HepG2 (cell line): ENCODE results near the gene HSPA14.

Experiments
- ARNT ChIP-seq: fragments of 450-650 bp; IDR thresholded peaks from 2 replicates; pipeline ENCODE4 v1.6.1; 2017
- ATF2 ChIP-seq: sonication (generic); formaldehyde crosslinking; IDR thresholded peaks from 2 replicates; pipeline ENCODE4 v1.4.0; 2020; ENCODE audit warnings: missing genetic modification reagents
- CTCF ChIP-seq: sonication (generic); formaldehyde crosslinking; IDR thresholded peaks from 2 replicates; pipeline ENCODE4 v1.5.0; 2020; ENCODE audit warnings: mild to moderate bottlenecking, missing genetic modification reagents, moderate library complexity
- HHEX ChIP-seq: IDR thresholded peaks from 2 replicates; pipeline ENCODE4 v1.6.1; 2016; ENCODE audit warnings: control low read depth
- HINFP ChIP-seq: sonication (generic); formaldehyde crosslinking; IDR thresholded peaks from 2 replicates; pipeline ENCODE4 v1.4.0; 2020; ENCODE audit warnings: low read depth, mild to moderate bottlenecking, missing genetic modification reagents
- JUND ChIP-seq: sonication (generic); formaldehyde crosslinking; IDR thresholded peaks from 2 replicates; pipeline ENCODE4 v1.8.0; 2022; ENCODE audit warnings: mild to moderate bottlenecking, missing genetic modification reagents
- MAX ChIP-seq: IDR thresholded peaks from 2 replicates; pipeline ENCODE4 v1.6.1; 2012; ENCODE audit warnings: inconsistent platforms
- NFE2L1 ChIP-seq: sonication (generic); formaldehyde crosslinking; IDR thresholded peaks from 2 replicates; pipeline ENCODE4 v1.4.0; 2020; ENCODE audit warnings: missing genetic modification reagents, mild to moderate bottlenecking, borderline replicate concordance
- ZFX ChIP-seq: sonication (generic); formaldehyde crosslinking; IDR thresholded peaks from 2 replicates; pipeline ENCODE4 v1.4.0; 2020; ENCODE audit warnings: mild to moderate bottlenecking, low read depth, missing genetic modification reagents, moderate library complexity
- ZNF253 ChIP-seq: sonication (generic); formaldehyde crosslinking; IDR thresholded peaks from 2 replicates; pipeline ENCODE4 v1.8.0; 2022; ENCODE audit warnings: mild to moderate bottlenecking, missing genetic modification reagents, borderline replicate concordance
- ZNF580 ChIP-seq: IDR thresholded peaks from 2 replicates; pipeline ENCODE4 v1.6.1; 2016; ENCODE audit warnings: low read depth, borderline replicate concordance
- ZNF740 ChIP-seq: sonication (generic); formaldehyde crosslinking; IDR thresholded peaks from 2 replicates; pipeline ENCODE4 v1.4.0; 2020; ENCODE audit warnings: missing genetic modification reagents
- ZNF766 ChIP-seq: sonication (generic); formaldehyde crosslinking; IDR thresholded peaks from 2 replicates; pipeline ENCODE4 v1.5.0; 2020; ENCODE audit warnings: missing genetic modification reagents, borderline replicate concordance
- ZNF770 ChIP-seq: sonication (generic); formaldehyde crosslinking; IDR thresholded peaks from 2 replicates; pipeline ENCODE4 v1.5.0; 2020; ENCODE audit warnings: mild to moderate bottlenecking, missing genetic modification reagents

- TF ChIP-seq HINFP (CRISPR knock-in tag) (no peak), ZNF740 (CRISPR knock-in tag) (no peak), HHEX (CRISPR knock-in tag) (no peak), MAX (no peak), ZNF770 (no peak), CTCF (CRISPR knock-in tag) (no peak), ARNT (no peak), JUND (CRISPR knock-in tag) (no peak), ZNF580 (CRISPR knock-in tag) (no peak), ZNF766 (CRISPR knock-in tag) (no peak), NFE2L1 (CRISPR knock-in tag) (no peak), ATF2 (no peak), ZNF253 (CRISPR knock-in tag) (no peak), ZFX (no peak)
These were observed 35.1 kb downstream of the HSPA14 start for GRCh38 chr10:14873090-14873760.
